H1 (cell line): ENCODE results near the gene RNASE7. TPM values are rescaled to one million over a fixed set of nuclear protein-coding genes. Genes with fewer than 3 reads are reported as not detected.

Experiments
- EGR1 ChIP-seq: IDR thresholded peaks from 2 replicates; pipeline ENCODE4 v1.6.1; 2011; ENCODE audit warnings: low read depth, low read length, borderline replicate concordance
- TCF12 ChIP-seq: IDR thresholded peaks from 2 replicates; pipeline ENCODE4 v1.6.1; 2011; ENCODE audit warnings: low read depth, mild to moderate bottlenecking, low read length
- polyA plus RNA-seq, 7 experiments: library from polyadenylated mRNA; depleted of rRNA in 3 of 7; stranded (reverse) in 5 of 7; unstranded in 2 of 7; fragments of >200 nt in 5 of 7; fragments of 200-250 nt in 2 of 7; gene quantifications; 1 replicate in 5 of 7; 2 replicates in 1 of 7; 4 replicates in 1 of 7; pipeline versions ENCODE4 v1.2.1 to v1.2.3, GENCODE V29; 2011 to 2013; ENCODE audit warnings: missing spikeins in 2 of 7, mixed read lengths in 2 of 7
- total RNA-seq: library from RNA; stranded (reverse); fragmentation: NEBNext Ultra II Directional; extraction: Animal tissue kit (Norgen Biotek cat#: 25700); gene quantifications from 2 replicates; pipeline ENCODE4 v1.2.1, GENCODE V29; 2021
- TF ChIP-seq, protein P1 (sequence below): fragments of 300-600 bp; sonication (generic); IDR thresholded peaks from 2 replicates; pipeline ENCODE4 v1.7.1; 2012; ENCODE audit warnings: low read length, moderate library complexity, mild to moderate bottlenecking, inconsistent platforms; ENCODE audit not compliant: insufficient replicate concordance

Gene RNASE7
- total and polyA plus RNA-seq, 2 of the 8 experiments (the other 6 are each of a cell fraction or from before 2014, with no cell fraction given), result not detected

DNA sequence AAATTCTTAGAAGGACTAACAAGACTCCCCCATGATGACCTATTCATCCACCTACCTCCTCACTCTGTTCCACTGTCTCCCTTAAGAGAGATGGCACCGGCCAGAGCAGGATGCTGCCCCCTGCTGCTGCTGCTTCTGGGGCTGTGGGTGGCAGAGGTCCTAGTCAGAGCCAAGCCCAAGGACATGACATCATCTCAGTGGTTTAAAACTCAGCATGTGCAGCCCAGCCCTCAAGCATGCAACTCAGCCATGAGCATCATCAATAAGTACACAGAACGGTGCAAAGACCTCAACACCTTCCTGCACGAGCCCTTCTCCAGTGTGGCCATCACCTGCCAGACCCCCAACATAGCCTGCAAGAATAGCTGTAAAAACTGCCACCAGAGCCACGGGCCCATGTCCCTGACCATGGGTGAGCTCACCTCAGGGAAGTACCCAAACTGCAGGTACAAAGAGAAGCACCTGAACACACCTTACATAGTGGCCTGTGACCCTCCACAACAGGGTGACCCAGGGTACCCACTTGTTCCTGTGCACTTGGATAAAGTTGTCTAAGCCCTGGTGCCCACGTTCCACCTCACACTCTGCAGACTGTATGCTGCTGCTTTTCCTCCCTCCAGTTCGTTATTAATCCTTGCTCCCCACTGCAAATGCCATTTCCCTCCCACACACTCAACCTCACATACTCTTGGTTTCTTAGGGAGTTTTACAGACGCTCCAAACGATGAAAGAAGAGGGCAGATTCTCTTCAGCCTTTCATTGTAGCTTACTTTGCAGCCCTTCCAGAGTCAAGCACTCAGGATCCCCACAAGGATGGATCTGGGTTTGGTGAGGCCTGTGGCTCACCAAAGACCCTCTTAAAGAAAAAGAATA lies 15.9 kb downstream of the RNASE7 start, which contains the start of gene RNASE8 (continued):
- TF ChIP-seq, protein P1, sequence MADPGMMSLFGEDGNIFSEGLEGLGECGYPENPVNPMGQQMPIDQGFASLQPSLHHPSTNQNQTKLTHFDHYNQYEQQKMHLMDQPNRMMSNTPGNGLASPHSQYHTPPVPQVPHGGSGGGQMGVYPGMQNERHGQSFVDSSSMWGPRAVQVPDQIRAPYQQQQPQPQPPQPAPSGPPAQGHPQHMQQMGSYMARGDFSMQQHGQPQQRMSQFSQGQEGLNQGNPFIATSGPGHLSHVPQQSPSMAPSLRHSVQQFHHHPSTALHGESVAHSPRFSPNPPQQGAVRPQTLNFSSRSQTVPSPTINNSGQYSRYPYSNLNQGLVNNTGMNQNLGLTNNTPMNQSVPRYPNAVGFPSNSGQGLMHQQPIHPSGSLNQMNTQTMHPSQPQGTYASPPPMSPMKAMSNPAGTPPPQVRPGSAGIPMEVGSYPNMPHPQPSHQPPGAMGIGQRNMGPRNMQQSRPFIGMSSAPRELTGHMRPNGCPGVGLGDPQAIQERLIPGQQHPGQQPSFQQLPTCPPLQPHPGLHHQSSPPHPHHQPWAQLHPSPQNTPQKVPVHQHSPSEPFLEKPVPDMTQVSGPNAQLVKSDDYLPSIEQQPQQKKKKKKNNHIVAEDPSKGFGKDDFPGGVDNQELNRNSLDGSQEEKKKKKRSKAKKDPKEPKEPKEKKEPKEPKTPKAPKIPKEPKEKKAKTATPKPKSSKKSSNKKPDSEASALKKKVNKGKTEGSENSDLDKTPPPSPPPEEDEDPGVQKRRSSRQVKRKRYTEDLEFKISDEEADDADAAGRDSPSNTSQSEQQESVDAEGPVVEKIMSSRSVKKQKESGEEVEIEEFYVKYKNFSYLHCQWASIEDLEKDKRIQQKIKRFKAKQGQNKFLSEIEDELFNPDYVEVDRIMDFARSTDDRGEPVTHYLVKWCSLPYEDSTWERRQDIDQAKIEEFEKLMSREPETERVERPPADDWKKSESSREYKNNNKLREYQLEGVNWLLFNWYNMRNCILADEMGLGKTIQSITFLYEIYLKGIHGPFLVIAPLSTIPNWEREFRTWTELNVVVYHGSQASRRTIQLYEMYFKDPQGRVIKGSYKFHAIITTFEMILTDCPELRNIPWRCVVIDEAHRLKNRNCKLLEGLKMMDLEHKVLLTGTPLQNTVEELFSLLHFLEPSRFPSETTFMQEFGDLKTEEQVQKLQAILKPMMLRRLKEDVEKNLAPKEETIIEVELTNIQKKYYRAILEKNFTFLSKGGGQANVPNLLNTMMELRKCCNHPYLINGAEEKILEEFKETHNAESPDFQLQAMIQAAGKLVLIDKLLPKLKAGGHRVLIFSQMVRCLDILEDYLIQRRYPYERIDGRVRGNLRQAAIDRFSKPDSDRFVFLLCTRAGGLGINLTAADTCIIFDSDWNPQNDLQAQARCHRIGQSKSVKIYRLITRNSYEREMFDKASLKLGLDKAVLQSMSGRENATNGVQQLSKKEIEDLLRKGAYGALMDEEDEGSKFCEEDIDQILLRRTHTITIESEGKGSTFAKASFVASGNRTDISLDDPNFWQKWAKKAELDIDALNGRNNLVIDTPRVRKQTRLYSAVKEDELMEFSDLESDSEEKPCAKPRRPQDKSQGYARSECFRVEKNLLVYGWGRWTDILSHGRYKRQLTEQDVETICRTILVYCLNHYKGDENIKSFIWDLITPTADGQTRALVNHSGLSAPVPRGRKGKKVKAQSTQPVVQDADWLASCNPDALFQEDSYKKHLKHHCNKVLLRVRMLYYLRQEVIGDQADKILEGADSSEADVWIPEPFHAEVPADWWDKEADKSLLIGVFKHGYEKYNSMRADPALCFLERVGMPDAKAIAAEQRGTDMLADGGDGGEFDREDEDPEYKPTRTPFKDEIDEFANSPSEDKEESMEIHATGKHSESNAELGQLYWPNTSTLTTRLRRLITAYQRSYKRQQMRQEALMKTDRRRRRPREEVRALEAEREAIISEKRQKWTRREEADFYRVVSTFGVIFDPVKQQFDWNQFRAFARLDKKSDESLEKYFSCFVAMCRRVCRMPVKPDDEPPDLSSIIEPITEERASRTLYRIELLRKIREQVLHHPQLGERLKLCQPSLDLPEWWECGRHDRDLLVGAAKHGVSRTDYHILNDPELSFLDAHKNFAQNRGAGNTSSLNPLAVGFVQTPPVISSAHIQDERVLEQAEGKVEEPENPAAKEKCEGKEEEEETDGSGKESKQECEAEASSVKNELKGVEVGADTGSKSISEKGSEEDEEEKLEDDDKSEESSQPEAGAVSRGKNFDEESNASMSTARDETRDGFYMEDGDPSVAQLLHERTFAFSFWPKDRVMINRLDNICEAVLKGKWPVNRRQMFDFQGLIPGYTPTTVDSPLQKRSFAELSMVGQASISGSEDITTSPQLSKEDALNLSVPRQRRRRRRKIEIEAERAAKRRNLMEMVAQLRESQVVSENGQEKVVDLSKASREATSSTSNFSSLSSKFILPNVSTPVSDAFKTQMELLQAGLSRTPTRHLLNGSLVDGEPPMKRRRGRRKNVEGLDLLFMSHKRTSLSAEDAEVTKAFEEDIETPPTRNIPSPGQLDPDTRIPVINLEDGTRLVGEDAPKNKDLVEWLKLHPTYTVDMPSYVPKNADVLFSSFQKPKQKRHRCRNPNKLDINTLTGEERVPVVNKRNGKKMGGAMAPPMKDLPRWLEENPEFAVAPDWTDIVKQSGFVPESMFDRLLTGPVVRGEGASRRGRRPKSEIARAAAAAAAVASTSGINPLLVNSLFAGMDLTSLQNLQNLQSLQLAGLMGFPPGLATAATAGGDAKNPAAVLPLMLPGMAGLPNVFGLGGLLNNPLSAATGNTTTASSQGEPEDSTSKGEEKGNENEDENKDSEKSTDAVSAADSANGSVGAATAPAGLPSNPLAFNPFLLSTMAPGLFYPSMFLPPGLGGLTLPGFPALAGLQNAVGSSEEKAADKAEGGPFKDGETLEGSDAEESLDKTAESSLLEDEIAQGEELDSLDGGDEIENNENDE, result no peak
- TF ChIP-seq EGR1, result no peak
- no peak for TF ChIP-seq TCF12
- TF ChIP-seq, all 59 proteins: peak for 0
